ENCODE measurements around the gene NECTIN3.
A peak's percentile ranks its signal among the peaks of the same experiment; 100 is the strongest.

NECTIN3 gene

GRCh38 chr3:111071257-111072030 is at the start of gene NECTIN3:
TSS of gene NECTIN3 (plus strand) at chr3:111071816. CDS start at chr3:111072018, 202 bp downstream.
- no peaks in the 10 kb centered on the region for H3K9me3 Mint-ChIP-seq
- no peaks in the 10 kb centered on the region for H3K36me3 Mint-ChIP-seq
- H3K4me3 Mint-ChIP-seq: peak within 1 kb of the TSS; percentile 90
- peak within 1 kb of the TSS; percentile 48 for H3K27ac Mint-ChIP-seq
- H3K27me3 Mint-ChIP-seq: peaks cover 30% of the 10 kb centered on the region
- H3K4me1 Mint-ChIP-seq: peaks cover 28% of the 10 kb centered on the region

- no peaks in the 10 kb centered on the region for H3K36me3 Mint-ChIP-seq
Observed at GRCh38 chr3:111027868-111028267, 43.7 kb upstream of the NECTIN3 start.

GRCh38 chr3:111031538-111031937 is 40.1 kb upstream of the NECTIN3 start:
- Mint-ChIP-seq H3K4me3 (no peak overlapping the region), H3K9me3 (peaks cover 4% of the 10 kb centered on the region), H3K36me3 (peaks cover under 1% of the 10 kb centered on the region), H3K4me1 (peaks cover 4% of the 10 kb centered on the region), H3K27me3 (peaks cover 13% of the 10 kb centered on the region), H3K27ac (no peak overlapping the region)

More at GRCh38 chr3:111027868-111028267, 43.7 kb upstream of the NECTIN3 start:
- Mint-ChIP-seq H3K27me3 (peaks cover 10% of the 10 kb centered on the region), H3K9me3 (no peaks in the 10 kb centered on the region), H3K4me1 (peaks cover 4% of the 10 kb centered on the region), H3K27ac (no peak overlapping the region), H3K4me3 (no peak overlapping the region)

- no peak overlapping the region for H3K4me3 Mint-ChIP-seq
- peaks cover 4% of the 10 kb centered on the region for H3K4me1 Mint-ChIP-seq
- H3K9me3 Mint-ChIP-seq: peaks cover 10% of the 10 kb centered on the region
- peaks cover 11% of the 10 kb centered on the region for H3K36me3 Mint-ChIP-seq
- peaks cover 11% of the 10 kb centered on the region for H3K27me3 Mint-ChIP-seq
- no peak overlapping the region for H3K27ac Mint-ChIP-seq
Observed at GRCh38 chr3:111032677-111033076, 38.9 kb upstream of the NECTIN3 start.

- H3K4me3 Mint-ChIP-seq: no peak overlapping the region
- peaks cover 11% of the 10 kb centered on the region for H3K36me3 Mint-ChIP-seq
- H3K9me3 Mint-ChIP-seq: peaks cover 10% of the 10 kb centered on the region
- H3K27me3 Mint-ChIP-seq: peaks cover 11% of the 10 kb centered on the region
- peaks cover 4% of the 10 kb centered on the region for H3K4me1 Mint-ChIP-seq
- H3K27ac Mint-ChIP-seq: no peak overlapping the region
Observed at GRCh38 chr3:111033470-111034050, 38.1 kb upstream of the NECTIN3 start.

GRCh38 chr3:111035316-111035715 is 36.3 kb upstream of the NECTIN3 start:
- Mint-ChIP-seq H3K27ac (no peak overlapping the region), H3K36me3 (peaks cover 11% of the 10 kb centered on the region), H3K4me3 (no peak overlapping the region), H3K4me1 (no peaks in the 10 kb centered on the region), H3K27me3 (peaks cover 4% of the 10 kb centered on the region), H3K9me3 (peaks cover 10% of the 10 kb centered on the region)

- no peak overlapping the region for H3K27ac Mint-ChIP-seq
Observed at GRCh38 chr3:111035902-111036301, 35.7 kb upstream of the NECTIN3 start.

GRCh38 chr3:111040959-111041358 is 30.7 kb upstream of the NECTIN3 start:
- no peaks in the 10 kb centered on the region for H3K27me3 Mint-ChIP-seq
- H3K4me3 Mint-ChIP-seq: no peak overlapping the region
- H3K27ac Mint-ChIP-seq: no peak overlapping the region
- H3K4me1 Mint-ChIP-seq: no peaks in the 10 kb centered on the region
- peaks cover 10% of the 10 kb centered on the region for H3K9me3 Mint-ChIP-seq
- peaks cover 11% of the 10 kb centered on the region for H3K36me3 Mint-ChIP-seq

More at GRCh38 chr3:111035902-111036301, 35.7 kb upstream of the NECTIN3 start:
- Mint-ChIP-seq H3K4me1 (no peaks in the 10 kb centered on the region), H3K36me3 (peaks cover 11% of the 10 kb centered on the region), H3K27me3 (peaks cover 4% of the 10 kb centered on the region), H3K4me3 (no peak overlapping the region), H3K9me3 (peaks cover 10% of the 10 kb centered on the region)

GRCh38 chr3:111045564-111045963 is 26.1 kb upstream of the NECTIN3 start:
- Mint-ChIP-seq H3K9me3 (no peaks in the 10 kb centered on the region), H3K4me3 (no peak overlapping the region), H3K27ac (no peak overlapping the region), H3K27me3 (no peaks in the 10 kb centered on the region), H3K4me1 (peaks cover 6% of the 10 kb centered on the region), H3K36me3 (no peaks in the 10 kb centered on the region)

GRCh38 chr3:111047042-111047441 is 24.6 kb upstream of the NECTIN3 start:
- Mint-ChIP-seq H3K4me1 (peaks cover 6% of the 10 kb centered on the region), H3K4me3 (no peak overlapping the region), H3K36me3 (no peaks in the 10 kb centered on the region), H3K27me3 (peaks cover 3% of the 10 kb centered on the region), H3K9me3 (no peaks in the 10 kb centered on the region), H3K27ac (no peak overlapping the region)

- Mint-ChIP-seq H3K9me3 (no peaks in the 10 kb centered on the region), H3K4me1 (peaks cover 6% of the 10 kb centered on the region), H3K27me3 (peaks cover 3% of the 10 kb centered on the region), H3K27ac (no peak overlapping the region), H3K36me3 (no peaks in the 10 kb centered on the region), H3K4me3 (no peak overlapping the region)
Observed at GRCh38 chr3:111047812-111048435, 23.7 kb upstream of the NECTIN3 start.

GRCh38 chr3:111051354-111051753 is 20.3 kb upstream of the NECTIN3 start:
- peaks cover 7% of the 10 kb centered on the region for H3K27me3 Mint-ChIP-seq
- no peaks in the 10 kb centered on the region for H3K9me3 Mint-ChIP-seq
- H3K4me3 Mint-ChIP-seq: no peak overlapping the region
- H3K27ac Mint-ChIP-seq: no peak overlapping the region
- H3K36me3 Mint-ChIP-seq: no peaks in the 10 kb centered on the region
- peaks cover 6% of the 10 kb centered on the region for H3K4me1 Mint-ChIP-seq

- no peak overlapping the region for H3K27ac Mint-ChIP-seq
- H3K4me1 Mint-ChIP-seq: peaks cover 26% of the 10 kb centered on the region
- no peaks in the 10 kb centered on the region for H3K9me3 Mint-ChIP-seq
- peaks cover 7% of the 10 kb centered on the region for H3K27me3 Mint-ChIP-seq
- no peak overlapping the region for H3K4me3 Mint-ChIP-seq
- no peaks in the 10 kb centered on the region for H3K36me3 Mint-ChIP-seq
Observed at GRCh38 chr3:111068574-111068973, 3.0 kb upstream of the NECTIN3 start.

GRCh38 chr3:111069974-111070771 is 1.4 kb upstream of the NECTIN3 start:
- Mint-ChIP-seq H3K4me3 (peak overlapping the region; percentile 89), H3K27ac (peak overlapping the region; percentile 36), H3K36me3 (no peaks in the 10 kb centered on the region), H3K9me3 (no peaks in the 10 kb centered on the region), H3K27me3 (peaks cover 21% of the 10 kb centered on the region), H3K4me1 (peaks cover 28% of the 10 kb centered on the region)

- H3K36me3 Mint-ChIP-seq: no peaks in the 10 kb centered on the region
- peak overlapping the region; percentile 36 for H3K27ac Mint-ChIP-seq
- peak overlapping the region; percentile 89 for H3K4me3 Mint-ChIP-seq
- H3K9me3 Mint-ChIP-seq: no peaks in the 10 kb centered on the region
- peaks cover 28% of the 10 kb centered on the region for H3K4me1 Mint-ChIP-seq
- H3K27me3 Mint-ChIP-seq: peaks cover 26% of the 10 kb centered on the region
Observed at GRCh38 chr3:111070772-111071256, 802 bp upstream of the NECTIN3 start.

Measured in activated naive CD4-positive, alpha-beta T cell treated with anti-CD3 and anti-CD28 coated beads, Interleukin-2, amount 50 U/mL, for 24 hours (primary cell).